GM19043 (cell line): ENCODE measurements around the gene TCF19.

Experiments used
- ATAC-seq: cut with Tn5 transposase; IDR thresholded peaks from one replicate; pipeline ENCODE4 v1.9.1; 2021; ENCODE audit warnings: low read depth; ENCODE audit not compliant: unreplicated experiment

TCF19 gene

DNA sequence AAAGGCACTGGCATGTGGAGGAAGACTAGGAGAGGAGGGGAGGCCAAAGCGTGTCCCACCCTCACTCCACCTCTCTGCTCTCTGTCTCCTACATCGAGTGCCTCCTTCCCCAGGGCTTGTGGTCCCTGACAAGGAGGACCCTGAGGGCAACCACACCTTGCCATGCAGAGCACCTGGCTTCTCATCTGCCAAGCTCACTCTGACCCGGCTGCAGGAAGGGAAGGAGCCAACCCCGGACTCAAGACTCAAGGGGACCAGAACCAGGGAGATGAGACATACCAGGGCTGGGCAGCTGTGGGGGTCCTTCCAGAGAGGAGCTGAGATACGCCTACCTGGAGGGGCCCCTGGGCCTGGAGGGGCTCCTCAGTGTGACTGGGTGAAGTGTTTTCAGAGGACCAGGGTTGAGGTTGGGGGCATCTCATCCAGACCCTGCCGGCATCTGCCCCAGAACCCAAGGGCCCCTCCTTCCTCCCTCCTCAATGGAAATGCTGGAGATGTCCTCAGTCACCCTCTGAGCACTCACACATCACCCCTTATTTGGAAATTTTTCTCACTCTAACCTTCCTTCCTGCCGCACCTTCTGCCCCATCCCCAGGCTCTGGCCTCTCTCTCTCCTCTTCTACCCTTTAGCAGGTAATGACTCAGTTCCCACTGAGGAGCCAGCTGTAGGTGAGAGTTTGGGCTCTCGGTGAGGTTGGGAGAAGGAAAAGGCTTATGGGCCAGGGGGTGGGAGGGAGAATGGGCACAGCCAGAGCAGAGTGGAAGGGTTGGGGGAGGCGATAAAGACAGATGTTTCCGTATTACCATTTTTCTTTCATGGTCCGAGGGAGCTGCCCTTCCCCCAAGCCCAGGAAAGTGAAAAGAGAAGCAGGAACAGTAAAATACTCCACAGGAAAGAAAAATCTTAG is 44.1 kb downstream of the TCF19 start:
- ATAC-seq: no peak

DNA sequence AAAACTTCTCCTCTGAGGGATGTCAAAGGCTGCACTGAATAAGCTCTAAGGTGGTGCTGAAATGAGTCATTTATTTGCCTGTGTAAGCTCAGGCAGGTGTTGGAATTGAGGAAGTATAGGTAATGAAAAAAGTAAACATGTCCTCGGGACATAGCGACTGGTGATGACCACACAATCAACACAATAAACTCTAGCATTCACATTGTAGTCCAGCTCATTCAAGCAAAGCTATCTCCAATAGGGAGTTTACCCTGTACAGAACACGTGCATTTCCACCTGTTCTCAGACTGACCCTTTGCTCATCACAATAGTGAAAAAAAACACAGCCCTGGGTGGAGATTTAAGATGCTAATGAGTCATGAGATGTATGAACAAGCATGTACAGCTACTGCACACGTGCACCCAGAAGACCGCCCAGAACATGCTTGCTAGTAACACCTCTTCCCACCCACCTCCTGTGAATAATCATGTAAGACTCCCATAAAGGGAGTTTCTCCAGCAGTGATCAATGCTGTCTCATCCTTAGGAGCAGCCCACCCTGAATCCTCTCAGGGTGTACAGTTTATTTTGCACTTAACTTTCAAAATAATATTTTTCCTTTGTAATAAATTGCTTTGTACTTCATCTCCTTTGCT is 45.1 kb downstream of the TCF19 start:
- ATAC-seq: peak; percentile 39

DNA sequence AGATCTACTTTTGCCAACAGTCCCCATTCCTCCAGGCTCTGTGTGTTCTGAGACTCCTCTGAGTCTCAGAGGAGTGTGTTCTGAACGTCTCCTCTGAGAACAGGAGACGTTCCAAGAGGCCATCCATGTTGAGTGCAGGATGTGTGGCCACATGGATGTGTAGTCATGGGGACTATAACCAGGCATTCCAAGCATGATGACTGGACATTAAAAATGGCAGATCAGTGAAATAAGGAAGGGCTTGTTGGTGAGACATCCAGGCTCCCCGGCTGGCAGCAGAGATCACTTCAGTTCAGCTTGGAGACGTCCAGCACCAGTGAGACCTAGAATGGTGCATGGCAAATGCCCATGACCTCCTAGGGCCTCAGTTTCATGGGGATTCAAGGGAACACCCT is 46.4 kb downstream of the TCF19 start:
- ATAC-seq: no peak

DNA sequence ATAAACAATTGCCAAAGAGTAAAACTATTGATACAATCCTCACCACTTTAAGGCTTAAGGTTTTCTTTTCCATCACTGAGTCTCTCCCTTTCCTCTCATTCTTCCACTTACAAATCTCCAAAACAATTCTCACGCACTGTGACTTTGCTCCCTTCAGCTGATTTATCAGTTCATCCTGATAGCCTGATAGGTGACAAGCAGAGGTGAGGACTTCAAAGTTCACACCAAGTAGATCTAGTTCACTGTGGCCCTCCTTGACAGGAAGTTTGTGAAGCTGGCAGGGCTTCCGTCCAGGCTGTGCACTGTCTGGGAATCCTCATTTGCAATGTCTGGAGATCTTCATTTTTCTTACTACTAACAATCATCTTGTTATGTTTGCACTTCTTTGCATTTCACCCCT is 47.2 kb downstream of the TCF19 start:
- ATAC-seq: no peak

DNA sequence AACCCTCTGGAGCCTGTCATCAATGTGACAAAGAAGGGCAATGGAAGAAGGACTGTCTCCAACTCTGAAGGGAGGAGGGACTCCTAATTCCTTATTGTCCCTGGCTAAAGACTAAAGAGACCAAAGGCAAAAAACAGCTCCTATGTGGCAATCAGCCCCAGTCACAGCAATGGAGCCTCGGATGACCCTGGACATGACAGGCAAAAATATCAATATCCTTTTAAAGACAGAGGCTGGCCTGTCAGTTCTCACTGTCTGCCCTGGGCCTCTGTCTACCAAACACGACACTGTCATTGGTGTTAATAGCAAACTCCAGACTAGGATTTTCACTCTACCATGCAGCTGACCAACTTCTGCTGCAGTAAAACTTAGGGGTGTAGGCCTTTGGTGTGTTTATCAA is 50.1 kb downstream of the TCF19 start:
- no peak for ATAC-seq

DNA sequence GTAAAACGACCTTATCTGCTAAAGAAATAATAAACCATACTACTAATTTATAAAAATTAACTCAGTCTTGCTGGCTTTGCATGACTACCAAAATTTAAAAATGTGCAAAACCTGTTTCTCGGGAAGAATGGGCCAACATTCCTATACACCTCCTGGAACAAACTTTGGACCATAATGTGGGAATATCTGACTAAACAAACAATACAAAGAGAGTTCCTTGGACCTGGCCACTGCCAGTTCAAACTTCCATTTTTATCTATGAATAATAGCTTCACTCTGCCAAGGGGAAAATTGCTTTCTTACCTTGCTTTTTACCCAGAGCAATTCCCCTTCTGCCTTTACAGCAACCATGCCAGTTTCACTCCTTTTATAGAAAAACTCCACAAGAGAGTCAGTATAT is 50.7 kb downstream of the TCF19 start:
- ATAC-seq: no peak

DNA sequence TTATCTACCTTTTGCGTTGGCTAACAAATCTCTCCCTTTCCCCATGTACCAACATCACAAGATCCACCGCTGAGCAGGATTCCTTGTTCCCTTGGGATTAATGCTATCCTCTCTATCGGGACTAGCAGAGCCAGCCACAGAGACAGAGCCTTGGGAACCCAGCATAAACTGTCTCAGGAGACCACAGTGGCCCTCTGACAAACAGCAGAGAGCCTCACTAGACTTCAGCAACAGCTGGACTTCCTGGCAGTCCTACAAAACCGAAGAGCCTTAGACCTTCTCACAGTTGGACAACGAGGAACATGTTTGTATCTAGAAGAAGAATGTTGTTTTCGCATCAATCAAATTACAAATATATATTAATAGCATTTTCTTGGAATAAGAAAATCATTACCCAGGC is 51.7 kb downstream of the TCF19 start:
- no peak for ATAC-seq

DNA sequence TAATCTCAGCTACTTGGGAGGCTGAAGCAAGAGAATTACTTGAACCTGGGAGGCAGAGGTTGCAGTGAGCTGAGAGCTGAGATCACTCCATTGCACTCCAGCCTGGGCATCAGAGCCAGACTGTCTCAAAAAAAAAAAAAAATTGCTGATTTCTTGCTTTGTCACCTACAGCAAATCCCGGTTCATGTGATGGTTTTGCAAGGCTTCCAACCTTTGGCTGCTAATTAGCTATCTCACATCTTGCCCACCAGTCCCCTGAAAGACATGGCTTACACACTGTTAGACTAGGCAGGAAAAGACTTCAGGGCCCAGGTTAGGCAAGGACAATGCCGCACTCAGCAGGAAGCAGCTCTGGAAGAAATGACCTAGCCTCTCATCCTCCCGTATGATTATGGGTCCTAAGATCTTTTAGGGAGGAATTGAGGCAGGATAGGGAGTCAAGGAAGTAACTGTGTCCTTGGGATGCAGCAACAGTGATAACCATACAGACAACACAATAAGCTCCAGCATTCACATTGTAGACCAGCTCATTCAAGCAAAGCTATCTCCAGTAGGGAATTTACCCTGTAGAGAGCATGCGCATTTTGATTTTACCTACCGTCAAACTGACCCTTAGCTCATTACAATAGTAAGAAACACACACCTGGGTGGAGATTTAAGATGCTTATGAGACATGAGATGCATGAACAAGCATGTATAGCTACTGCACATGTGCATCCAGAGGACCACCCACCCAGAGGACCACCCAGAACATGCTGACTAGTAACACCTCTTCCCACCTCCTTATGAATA is 52.5 kb downstream of the TCF19 start:
- no peak for ATAC-seq
